Measurements from ENCODE around the gene MRPL27.
"Not testable (repeated sequence)": the region's sequence is repeated elsewhere in the genome, so short reads cannot be mapped to it uniquely, and the experiment has no call there.

The MRPL27 gene

DNA sequence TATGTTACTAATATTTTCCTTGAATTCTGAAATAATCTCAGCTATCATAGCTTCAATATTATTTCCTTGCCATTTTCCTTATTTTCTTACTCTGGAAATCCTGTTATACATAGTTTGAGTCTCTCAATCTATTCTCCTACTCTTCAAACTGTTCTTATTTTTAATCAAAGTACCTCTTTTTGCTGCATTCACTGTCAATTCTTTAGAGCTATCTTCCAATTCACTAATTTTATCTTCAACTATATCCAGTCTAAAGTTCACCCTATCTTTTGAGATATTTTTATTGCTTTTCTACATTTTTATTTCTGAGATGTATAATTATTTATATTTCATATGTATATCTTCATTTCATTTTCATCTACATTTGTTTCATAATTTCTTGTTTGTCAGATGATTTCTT is 34.3 kb downstream of the MRPL27 start:
- TF ChIP-seq CTCF (IDR thresholded peaks at IDR 0.05; ENCODE audit: control insufficient read depth, insufficient read depth, low read depth, low read length, missing control alignments), result no peak
- H3K4me3 ChIP-seq (ENCODE audit: control insufficient read depth, low read depth, low read length), result no peak overlapping the region
- no peak for DNase-seq (ENCODE audit: low read depth)

DNA sequence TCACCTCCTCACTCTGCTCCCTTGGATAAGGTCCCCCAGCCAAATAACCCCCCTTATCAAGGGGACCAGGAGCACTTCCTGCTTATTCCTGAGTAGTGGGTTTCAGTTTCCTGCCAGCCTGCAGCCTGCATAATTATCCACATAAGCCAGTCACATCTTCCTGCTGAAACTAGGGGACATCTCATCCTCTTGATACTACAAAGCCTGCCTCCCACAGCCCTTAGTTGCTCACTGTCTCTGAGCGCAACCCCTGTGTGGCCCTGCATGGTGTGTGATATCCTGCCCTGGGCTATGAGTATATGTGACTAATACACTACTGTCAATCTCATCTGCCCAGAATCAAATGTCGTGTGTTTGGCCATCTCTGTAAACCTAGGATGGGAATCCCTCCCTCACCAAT is 35.0 kb downstream of the MRPL27 start:
- TF ChIP-seq CTCF (IDR thresholded peaks at IDR 0.05; ENCODE audit: control insufficient read depth, insufficient read depth, low read depth, low read length, missing control alignments), result no peak
- H3K4me3 ChIP-seq (ENCODE audit: control insufficient read depth, low read depth, low read length), result no peak overlapping the region
- DNase-seq (ENCODE audit: low read depth), result no peak

DNA sequence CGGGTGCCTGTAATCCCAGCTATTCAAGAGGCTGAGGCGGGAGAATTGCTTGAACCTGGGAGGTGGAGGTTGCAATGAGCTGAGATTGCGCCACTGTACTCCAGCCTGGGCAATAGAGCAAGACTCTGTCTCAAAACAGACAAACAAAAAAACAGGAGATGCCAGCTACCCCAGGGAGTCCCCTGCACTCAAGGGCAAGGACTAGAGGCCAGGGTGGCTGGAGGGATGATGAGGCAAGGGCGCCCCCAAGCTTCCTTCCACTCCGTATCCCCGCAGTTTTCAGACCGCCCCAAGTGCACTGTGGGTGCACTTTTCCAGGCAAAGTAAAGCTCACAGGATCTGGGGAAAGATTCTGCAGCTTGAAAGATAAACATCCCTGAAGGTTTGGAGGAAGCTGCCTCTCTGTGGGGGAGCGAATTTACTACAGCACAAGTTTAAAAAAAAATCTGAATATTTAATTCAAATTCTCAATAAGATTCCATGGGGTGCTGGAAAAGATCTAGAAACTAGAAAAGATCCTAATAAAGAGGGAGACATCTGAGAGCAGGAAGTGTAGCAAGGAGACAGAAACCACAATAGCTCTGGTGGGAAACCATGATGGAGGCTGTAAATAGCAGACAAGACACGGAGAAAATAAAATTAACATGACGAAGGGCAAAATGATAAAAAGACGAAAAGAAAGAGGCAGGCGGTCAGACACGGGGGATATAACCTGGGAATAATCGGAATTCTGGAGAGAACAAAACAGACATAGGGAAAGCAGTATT is 39.5 kb downstream of the MRPL27 start:
- not testable (repeated sequence) for DNase-seq (ENCODE audit: low read depth); H3K4me3 ChIP-seq (ENCODE audit: control insufficient read depth, low read depth, low read length)

- no peak for DNase-seq (ENCODE audit: low read depth)
Observed at GRCh38 chr17:50332196-50332595, 40.8 kb downstream of the MRPL27 start.

DNA sequence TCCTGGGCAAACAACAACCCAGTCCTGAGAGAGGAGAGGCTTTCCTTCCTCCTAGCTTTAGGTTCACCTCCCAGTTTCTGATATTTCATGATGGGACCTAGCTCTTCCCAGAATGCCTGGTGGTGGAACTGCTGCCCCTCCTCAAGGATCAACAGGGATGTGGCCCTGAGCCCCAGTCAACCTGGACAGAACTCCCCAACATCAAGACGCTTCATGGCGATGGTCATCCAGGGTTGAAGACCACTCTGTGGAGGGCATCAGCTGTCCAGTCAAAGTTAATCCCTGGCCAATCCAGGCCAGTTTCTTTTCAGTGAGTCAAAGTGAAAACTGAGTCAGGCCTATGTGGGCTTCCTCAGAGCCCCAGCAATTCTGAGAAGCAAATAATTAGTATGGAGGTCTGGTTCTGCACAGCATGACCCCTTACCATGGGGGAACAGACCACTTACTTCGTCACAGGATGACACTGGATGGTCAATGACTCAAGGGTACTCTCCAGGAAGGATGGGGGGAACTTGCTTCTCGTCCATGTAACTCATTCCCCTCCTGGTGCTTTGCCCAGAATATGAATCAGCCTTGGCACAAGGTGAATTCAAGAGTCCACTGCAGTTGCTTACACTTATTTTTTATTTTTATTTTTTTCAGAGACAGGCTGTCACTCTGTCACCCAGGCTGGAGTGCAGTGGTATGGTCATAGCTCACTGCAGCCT is 41.7 kb downstream of the MRPL27 start:
- no peak for TF ChIP-seq CTCF (IDR thresholded peaks at IDR 0.05; ENCODE audit: control insufficient read depth, insufficient read depth, low read depth, low read length, missing control alignments)
- peak; percentile 87 for DNase-seq (ENCODE audit: low read depth)

More at GRCh38 chr17:50332196-50332595, 40.8 kb downstream of the MRPL27 start:
- H3K4me3 ChIP-seq (ENCODE audit: control insufficient read depth, low read depth, low read length), result no peak overlapping the region
- TF ChIP-seq CTCF (IDR thresholded peaks at IDR 0.05; ENCODE audit: control insufficient read depth, insufficient read depth, low read depth, low read length, missing control alignments), result no peak

GRCh38 chr17:50330151-50330775 is 42.7 kb downstream of the MRPL27 start:
- no peak for TF ChIP-seq CTCF (IDR thresholded peaks at IDR 0.05; ENCODE audit: control insufficient read depth, insufficient read depth, low read depth, low read length, missing control alignments)
- no peak overlapping the region for H3K4me3 ChIP-seq (ENCODE audit: control insufficient read depth, low read depth, low read length)
- DNase-seq (ENCODE audit: low read depth), result no peak

More for the DNA sequence above, 41.7 kb downstream of the MRPL27 start:
- H3K4me3 ChIP-seq (ENCODE audit: control insufficient read depth, low read depth, low read length), result no peak overlapping the region

GRCh38 chr17:50329716-50330115 is 43.3 kb downstream of the MRPL27 start:
- no peak for TF ChIP-seq CTCF (IDR thresholded peaks at IDR 0.05; ENCODE audit: control insufficient read depth, insufficient read depth, low read depth, low read length, missing control alignments)
- H3K4me3 ChIP-seq (ENCODE audit: control insufficient read depth, low read depth, low read length), result no peak overlapping the region
- no peak for DNase-seq (ENCODE audit: low read depth)

Data from AG09309 (cell line).